GM21529 (cell line): ENCODE data around the gene CA7.

Source experiments
- ATAC-seq: cut with Tn5 transposase; IDR thresholded peaks from one replicate; pipeline ENCODE4 v1.9.1; 2021; ENCODE audit not compliant: unreplicated experiment

Gene CA7

DNA sequence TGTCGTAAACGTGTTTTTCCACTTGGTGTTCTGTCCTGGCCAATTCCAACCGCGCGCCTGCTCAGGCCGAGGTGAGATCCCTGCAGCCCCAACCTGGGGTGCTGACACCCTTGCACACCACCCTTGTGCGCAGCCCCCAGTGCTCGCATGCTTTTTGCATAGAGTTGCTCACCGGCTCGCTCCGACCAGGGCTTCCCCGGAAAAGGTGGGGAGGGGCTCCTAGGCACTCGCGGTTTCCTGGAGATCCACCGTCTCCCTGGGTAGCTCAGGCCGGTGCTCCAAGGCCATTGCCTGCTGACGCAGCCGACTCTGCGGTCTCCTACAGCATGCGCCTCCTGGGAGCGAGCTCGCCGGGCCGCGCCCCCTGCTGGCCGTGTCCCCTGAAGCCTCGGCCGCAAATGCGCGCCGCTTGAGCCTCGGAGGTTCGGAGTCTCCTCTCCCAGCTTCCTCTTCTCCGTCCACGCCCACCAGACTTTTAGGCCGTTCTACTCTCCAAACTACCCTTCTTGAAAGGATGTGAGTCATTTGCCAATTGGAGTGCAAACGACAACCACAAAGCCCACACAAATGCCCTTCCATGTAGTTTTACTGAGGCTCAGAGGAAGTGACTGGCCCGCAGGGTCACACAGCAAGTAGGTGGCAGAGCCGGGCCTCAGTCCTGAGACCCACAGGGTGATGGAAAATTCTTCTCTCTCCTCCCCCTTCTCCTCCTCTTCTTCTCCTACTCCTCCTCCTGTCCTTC is 28.9 kb downstream of the CA7 start:
- ATAC-seq, result peak; percentile 78

- no peak for ATAC-seq
These were observed 29.5 kb downstream of the CA7 start for GRCh38 chr16:66873685-66874055.

DNA sequence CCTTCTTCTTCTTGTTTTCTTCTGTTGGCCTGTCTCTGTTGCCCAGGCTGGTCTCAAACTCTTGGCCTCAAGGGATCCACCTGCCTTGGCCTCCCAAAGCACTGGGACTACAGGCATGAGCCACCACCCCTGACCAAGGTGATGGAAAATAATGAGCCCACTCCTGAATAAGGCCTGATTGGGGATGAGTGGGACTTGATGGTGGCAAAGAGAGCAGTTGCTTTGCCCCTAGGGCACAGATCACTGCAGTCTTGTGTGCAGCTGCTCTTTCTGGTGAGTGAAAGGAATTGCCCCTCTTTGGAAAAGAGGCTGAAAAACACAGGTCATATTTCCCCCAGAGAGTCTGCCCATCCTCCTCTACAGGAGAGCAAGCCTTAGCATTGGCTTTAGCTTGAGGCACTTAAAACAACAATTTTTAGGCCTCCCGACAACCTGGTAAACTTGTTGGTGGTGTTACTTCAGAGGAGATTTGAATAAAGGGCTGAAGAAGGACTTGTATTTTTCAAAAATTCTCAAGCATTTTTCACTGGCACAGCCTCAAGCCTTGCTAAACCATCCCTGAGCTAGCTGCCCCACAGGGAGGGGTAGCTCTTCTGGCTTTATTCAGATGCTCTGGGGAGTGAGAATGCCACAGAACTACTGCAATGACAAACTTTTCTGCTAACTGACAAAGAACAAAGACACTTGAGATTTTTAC is 30.0 kb downstream of the CA7 start:
- ATAC-seq, result no peak

DNA sequence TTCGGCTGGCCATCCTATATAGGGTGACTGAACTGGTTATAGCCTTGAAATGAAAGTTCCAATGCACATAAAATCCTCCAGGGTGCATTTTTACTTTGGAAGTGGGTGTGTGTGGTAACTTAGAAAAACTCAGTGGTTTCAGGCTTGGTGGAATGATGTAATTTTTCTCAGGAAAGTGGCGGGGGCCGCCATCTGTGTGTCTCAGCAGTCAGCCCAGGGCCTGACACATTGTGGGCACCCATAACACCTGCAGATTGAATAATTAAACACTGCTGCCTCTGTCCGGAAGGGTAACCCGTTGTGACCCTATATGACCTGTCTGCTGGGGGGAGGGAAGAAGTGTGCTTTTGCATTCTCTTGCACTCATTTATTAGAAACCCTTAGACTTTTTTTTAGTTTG is 33.9 kb downstream of the CA7 start:
- no peak for ATAC-seq

DNA sequence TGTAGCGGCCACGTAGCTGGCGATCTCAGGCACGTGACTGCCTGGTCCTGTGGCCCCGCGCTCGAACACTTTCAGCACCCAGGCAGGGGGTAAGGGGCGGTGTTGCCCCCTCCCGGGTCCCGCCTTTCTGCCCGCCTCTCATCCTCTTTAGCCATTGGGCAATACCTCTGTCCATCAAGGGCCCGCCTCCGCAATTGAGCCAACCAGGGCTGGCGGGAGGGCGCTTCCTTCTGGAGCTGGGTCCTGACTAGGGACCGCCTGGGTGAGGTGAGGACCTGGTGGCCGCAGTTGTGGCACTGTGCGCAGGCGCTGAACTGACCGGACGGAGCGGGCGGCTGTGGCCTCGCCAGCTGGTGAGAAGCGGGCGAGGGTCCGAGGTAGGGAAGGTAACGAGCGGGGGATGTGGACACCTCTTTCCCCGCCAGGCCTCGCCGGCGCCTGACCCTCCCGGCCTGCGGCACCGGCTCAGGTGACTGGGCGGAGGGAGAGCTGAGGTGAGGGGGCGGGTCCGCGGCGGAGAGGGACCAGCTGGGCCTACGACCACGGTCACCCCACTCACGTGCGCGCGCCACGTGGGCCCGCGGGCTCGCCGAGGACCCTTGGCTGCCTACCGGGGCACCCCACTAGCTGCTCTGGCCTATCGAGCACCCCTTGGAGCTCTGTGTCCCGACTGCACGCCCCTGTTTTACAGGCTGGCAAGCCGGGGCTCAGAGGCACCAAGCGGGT is 36.2 kb downstream of the CA7 start, which contains the start of gene PDP2:
Gene PDP2, plus strand, starts transcription at position 228 of the 726 bp plus-strand sequence. CDS start 3,770 bp downstream, outside the sequence.
- ATAC-seq, result peak; percentile 94

GRCh38 chr16:66881014-66881417 is 36.8 kb downstream of the CA7 start:
- ATAC-seq, result no peak

DNA sequence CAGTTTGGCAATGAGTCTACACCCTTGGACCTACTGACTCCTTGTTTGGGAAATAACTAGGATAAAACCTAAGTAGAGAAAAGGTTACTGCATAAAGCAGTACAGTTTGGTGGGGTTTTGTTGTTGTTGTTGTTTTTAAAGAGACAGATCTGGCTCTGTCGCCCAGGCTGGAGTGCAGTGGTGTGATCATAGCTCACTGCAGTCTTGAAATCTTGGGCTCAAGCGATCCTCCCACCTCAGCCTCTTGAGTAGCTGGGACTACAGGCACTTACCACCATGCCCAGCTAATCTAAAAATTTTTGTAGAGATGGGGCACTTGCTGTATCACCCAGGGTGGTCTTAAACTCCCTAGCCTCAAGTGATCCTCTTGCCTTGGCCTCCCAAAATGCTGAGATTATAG is 37.3 kb downstream of the CA7 start:
- ATAC-seq, result no peak

- no peak for ATAC-seq
These were observed 37.8 kb downstream of the CA7 start for GRCh38 chr16:66881964-66882508.

GRCh38 chr16:66882702-66883101 is 38.5 kb downstream of the CA7 start:
- ATAC-seq, result no peak

GRCh38 chr16:66885491-66885890 is 41.3 kb downstream of the CA7 start:
- ATAC-seq, result no peak

DNA sequence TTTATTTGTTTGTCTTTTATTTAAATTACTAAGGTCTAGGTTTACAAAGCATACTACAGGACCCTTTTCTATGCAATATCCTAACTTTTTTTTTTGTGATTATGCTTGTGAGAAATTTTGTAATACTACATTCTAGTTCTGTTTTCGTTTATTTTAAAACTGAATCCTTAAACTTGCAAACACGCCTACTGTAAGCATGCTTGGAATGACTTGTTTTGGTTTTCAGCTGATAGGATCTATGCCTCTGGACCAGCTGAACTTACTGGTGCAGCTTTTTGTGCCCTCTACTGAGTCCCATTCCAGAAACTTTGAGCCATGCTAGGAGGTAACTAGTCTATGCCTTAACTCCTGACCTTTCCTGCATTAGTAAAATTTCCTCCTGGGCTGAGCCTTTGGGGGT is 42.1 kb downstream of the CA7 start:
- no peak for ATAC-seq

DNA sequence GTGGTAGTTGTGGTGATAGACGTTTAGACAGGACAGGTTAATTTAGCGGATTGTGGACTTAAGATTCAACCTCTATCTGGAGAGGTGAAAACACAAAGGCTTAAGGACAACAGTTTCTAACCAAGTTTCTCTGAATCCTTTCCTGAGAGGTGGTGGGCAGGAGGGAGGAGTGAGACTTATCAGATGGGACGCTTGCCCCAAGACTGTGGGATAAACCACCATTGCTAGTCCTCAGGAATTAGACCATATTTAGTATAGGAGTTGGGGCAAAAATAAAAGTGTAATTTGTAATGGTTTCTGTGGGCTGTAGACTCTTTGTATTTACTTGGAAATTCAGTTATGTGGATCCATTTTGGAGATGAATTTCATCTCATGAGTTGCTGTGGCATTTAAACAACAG is 42.7 kb downstream of the CA7 start:
- no peak for ATAC-seq

- ATAC-seq, result no peak
These were observed 44.7 kb downstream of the CA7 start for GRCh38 chr16:66888647-66889615.

DNA sequence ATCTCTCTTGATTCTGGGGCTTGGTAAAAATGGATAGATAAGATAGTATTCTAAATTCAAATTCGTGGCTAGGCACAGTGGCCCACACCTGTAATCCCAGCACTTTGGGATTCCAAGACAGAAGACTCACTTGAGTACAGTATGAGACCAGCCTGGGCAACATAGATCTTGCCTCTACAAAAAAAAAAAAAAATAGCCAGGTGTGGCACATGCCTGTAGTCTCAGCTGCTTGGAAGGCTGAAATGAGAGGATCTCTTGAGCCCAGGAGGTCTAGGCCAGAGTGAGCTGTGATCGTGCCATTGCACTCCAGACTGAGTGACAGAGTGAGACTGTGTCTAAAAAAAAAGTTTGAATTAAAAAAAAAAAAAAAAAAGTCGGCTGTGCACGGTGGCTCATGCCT is 45.4 kb downstream of the CA7 start:
- ATAC-seq, result no peak

DNA sequence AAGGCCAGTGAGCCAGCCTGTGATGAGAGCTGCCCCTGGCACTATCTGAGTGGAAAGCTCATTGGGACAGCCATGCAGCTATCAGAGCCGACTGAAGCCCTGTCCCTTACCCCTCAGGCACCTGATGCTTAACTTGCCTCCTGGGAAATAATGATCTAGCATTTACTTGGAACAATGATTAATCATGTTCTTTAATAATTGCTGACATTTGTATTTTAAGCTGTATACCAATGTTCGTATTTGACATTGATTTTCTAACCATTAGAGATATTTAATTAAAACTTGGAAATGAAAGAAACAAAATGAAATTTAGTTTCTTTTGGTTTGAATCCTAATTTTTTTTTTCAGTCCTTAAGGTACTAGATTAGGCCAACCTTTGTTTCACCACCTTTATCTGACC is 46.6 kb downstream of the CA7 start:
- ATAC-seq, result no peak

DNA sequence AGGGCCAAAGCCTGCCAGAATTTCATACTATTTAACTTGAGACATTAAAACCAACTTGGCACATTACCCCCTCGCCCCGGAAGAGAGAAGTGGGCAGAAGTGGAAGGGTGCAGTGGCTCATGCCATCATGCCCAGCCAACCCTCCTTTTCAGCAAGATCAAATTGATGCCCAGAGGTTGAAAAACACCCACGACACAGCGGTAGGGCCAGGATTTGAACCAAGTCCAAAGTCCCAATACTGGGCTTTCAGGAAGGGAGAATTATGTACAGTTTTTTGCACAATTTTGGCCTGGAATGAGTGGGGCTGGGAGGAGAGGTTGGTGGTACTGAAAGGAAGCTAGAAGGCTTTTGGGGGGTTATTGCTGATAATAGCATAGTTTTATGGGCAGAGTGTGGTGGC is 47.1 kb downstream of the CA7 start:
- no peak for ATAC-seq

DNA sequence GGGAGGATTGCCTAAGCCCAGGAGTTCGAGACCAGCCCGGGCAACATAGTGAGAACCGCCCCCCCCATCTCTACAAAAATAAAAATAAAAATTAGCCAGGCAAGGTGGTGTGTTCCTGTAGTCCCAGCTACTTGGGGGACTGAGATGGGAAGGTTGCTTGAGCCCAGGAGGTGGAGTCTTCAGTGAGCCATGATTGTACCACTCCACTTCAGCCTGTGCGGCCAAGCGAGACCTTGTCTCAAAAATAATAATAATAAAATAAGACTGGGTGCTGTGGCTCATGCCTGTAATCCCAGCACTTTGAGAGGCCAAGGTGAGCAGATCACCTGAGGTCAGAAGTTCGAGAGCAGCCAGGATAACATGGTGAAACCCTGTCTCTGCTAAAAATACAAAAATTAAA is 47.6 kb downstream of the CA7 start:
- ATAC-seq, result no peak

GRCh38 chr16:66894055-66894454 is 49.8 kb downstream of the CA7 start:
- no peak for ATAC-seq

GRCh38 chr16:66894948-66895688 is 50.9 kb downstream of the CA7 start:
- no peak for ATAC-seq

GRCh38 chr16:66895689-66895979 is 51.4 kb downstream of the CA7 start:
- ATAC-seq, result no peak
